ENCODE data around the gene DND1.
"Not testable (repeated sequence)": the region's sequence is repeated elsewhere in the genome, so short reads cannot be mapped to it uniquely, and the experiment has no call there.

Gene DND1

GRCh38 chr5:140671472-140672125 lies 1.8 kb downstream of the DND1 start:
- no peak for DNase-seq

GRCh38 chr5:140671035-140671434 lies 2.3 kb downstream of the DND1 start:
- not testable (repeated sequence) for DNase-seq

GRCh38 chr5:140664359-140665119 lies 8.8 kb downstream of the DND1 start, which contains the start of gene WDR55:
Gene WDR55 (plus strand): TSS chr5:140664904. CDS start chr5:140664913, 9 bp downstream.
- peak; percentile 96 for DNase-seq

GRCh38 chr5:140664030-140664358 lies 9.4 kb downstream of the DND1 start:
- DNase-seq, result no peak

DNA sequence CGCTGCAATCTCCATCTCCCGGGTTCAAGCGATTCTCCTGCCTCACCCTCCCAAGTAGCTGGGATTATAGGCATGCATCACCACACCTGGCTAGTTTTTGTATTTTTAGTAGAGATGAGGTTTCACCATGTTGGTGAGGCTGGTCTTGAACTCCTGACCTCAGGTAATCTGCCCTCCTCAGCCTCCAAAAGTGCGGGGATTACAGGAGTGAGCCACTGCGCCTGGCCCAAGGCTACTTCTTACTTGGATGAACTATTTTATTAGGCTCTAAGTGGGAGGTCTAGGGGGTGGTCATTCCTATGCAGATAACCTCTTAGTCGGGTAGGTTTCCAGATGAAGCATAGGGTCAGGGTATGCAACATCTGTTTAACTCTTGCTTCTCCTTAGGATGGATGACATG lies 13.0 kb downstream of the DND1 start:
- not testable (repeated sequence) for DNase-seq

- DNase-seq, result no peak
Observed at GRCh38 chr5:140658870-140659269, 14.5 kb downstream of the DND1 start.

GRCh38 chr5:140647042-140647419 lies 26.3 kb downstream of the DND1 start:
- DNase-seq, result peak; percentile 40

GRCh38 chr5:140642718-140643117 lies 30.7 kb downstream of the DND1 start:
- no peak for DNase-seq

GRCh38 chr5:140641716-140642115 lies 31.7 kb downstream of the DND1 start:
- DNase-seq, result no peak

GRCh38 chr5:140639148-140639981 lies 34.0 kb downstream of the DND1 start, which contains the start of gene TMCO6:
Gene TMCO6 (plus strand): TSS chr5:140639451. CDS start chr5:140639528, 77 bp downstream.
- DNase-seq, result peak; percentile 97

DNA sequence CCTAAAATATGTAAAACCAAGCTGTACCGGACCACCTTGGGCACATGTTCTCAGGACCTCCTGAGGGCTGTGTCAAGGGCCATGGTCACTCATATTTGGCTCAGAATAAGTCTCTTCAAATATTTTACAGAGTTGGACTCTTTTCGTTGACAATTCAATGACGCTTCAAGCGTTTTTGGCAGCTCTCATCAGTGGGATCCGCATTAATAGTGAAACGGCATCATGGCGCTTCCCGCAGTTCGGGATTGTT lies 34.6 kb downstream of the DND1 start:
- not testable (repeated sequence) for DNase-seq

DNA sequence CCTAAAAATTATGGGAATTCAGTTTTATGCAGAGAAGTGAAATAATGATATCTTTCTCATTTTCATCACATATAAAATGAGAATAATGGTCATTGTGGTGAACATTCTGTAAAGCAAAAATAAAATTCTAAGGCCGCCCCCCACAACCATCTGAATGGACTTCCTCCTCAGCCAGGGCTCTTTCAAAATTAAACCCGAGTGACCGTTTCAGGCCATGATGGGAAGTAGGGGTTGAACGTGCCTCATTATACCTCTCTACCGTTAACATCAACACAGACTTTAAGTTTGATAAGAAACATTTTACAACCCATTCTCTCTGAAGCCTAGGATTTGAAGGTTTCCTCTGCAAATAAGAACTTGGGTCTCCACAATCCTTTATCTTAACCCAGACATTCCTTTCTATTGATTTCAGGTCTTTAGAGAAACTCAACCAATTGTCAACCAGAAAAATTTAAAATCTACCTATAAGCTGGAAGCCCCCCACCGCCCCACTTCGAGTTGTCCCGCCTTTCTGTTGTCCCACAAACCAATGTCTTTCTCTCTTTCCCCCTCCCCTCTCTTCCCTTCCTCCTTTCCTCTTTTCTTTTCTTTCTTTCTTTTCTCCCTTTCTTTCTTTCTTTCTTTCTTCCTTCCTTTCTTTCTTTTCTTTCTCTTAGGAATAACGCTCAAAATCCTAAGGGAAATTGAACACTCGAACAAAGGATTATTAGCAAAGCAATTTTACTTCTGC lies 35.8 kb downstream of the DND1 start:
- no peak for DNase-seq

DNA sequence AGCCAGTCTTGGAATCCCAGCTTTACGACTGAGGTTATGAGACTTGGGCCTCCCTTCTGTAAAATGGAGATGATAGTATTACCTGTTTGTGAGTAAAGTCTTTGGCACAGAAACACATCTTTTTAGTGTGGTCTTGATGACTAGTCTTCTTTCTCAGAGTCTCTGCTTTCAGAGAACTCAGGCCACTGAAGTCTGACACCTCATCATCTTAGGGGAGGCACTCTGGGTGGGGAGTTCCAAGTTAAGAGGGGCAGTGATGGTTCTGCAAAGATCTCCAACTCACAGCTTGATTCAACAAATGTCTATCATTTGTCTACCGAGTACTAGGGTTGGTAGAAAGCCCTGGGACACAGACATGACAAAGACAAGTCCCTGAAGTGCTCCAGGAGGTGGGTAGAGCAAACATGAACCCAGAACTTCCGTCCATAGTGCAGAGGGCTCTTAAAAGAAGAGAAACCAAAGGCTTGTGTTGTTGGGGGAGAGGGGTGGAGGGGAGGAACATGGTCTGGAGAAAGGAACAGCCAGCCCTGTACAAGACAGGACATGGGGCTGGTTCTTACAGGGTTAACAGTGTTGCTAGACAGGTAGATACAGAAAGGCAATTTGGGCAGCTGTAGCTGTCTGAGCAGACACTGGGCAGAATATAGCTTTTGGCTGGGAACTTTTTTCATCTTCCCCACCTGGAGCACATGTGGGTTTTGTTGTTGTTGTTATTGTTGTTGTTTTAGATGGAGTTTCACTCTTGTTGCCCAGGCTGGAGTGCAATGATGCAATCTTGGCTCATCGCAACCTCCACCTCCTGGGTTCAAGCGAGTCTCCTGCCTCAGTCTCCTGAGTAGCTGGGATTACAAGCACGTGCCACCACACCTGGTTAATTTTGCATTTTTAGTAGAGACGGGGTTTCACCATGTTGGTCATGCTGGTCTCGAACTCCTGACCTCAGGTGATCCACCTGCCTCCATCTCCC lies 37.8 kb downstream of the DND1 start:
- no peak for DNase-seq

DNA sequence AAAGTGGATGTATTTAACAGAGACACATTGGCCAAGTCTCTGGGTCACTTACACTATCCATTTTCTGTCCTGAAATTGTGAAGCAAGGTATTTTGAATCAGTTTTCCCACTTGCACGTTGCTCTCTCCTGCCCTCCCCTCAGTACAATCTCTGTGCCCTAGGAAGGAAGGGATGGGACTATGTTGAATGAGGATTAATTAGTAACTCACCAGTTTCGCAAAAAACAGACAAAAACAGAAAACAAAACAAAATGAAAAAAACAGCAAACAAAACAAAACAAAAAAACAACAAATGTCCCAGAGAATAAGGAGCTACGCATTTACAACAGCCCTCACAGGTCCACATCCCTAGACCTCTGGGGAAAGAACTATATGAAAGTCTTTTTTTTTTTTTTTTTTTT lies 39.3 kb downstream of the DND1 start:
- DNase-seq, result no peak

DNA sequence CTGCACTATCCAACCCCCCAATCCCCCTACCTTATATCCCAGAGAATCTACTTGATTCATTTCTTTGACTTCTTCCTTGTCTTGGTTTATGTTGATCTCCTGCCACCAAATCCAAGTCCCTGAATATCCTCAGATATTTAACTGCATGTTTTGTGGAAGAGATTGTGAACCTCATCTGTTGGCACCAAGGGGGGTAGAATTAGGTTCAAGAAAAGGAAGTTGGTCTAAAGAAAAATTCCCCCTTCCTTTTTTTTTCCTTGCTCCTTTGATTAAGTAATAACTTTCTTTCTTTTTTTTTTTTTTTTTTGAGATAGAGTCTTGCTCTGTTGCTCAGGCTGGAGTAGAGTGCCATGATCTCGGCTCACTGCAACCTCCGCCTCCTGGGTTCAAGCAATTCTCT lies 39.9 kb downstream of the DND1 start:
- DNase-seq, result no peak

DNA sequence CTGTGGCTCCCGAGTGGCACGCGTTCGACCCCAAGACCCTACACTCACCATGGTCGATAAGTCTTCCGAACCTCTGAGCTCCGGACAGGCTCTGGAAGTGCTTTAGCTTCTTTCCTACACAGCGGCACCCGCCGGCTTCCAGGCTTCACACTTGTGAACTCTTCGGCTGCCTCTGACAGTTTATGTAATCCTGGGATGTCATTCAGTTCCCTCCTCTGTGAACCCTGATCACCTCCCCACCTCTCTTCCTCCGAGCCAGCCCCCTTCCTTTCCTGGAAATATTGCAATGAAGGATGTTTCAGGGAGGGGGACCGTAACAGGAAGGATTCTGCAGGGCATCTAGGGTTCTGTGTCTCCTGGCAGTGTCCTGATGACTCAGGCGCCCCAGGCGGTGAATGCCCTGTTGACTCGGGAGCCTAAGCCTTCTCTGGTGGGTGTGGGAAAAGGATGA lies 40.3 kb downstream of the DND1 start, which contains the start of gene CD14:
Gene CD14, minus strand, starts transcription at position 155 of the 451 bp plus-strand sequence. Its CDS starts 104 bp downstream, at position 51.
- peak; percentile 45 for DNase-seq

- DNase-seq, result peak; percentile 53
Observed at GRCh38 chr5:140632366-140633020, 40.9 kb downstream of the DND1 start.

DNA sequence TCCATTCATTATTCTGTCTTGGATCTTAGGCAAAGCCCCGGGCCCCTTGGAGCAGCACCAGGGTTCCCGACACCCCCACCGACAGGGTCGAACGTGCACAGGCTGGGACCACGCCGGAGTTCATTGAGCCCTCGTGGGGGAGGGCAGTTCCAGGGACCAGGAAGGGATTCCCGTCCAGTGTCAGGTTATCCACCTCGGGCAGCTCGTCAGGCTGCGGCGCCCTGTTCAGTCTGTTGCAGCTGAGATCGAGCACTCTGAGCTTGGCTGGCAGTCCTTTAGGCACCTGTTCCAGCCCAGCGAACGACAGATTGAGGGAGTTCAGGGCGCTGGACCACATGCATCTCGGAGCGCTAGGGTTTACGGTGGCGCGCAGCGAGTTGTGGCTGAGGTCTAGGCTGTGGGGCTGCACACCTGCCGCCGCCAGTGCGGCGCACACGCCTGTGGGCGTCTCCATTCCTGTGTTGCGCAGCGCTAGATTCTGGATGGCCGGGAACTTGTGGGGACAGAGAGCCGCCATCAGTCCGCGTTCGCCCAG lies 41.5 kb downstream of the DND1 start:
- no peak for DNase-seq

GRCh38 chr5:140631036-140631417 lies 42.3 kb downstream of the DND1 start:
- no peak for DNase-seq

GRCh38 chr5:140630292-140631035 lies 42.9 kb downstream of the DND1 start:
- no peak for DNase-seq

Data from left hindlimb (tissue), 1 donor.